CD14-positive monocyte (primary cell): ENCODE data around the gene MBP. TPM values are rescaled to one million over a fixed set of nuclear protein-coding genes. Genes with fewer than 3 reads are reported as not detected.

Experiments used
- DNase-seq, 3 donors: peaks; one replicate each; pipeline ENCODE4 v3.0.0-alpha.2; 2011 to 2022
- H2AFZ ChIP-seq: 2 replicates; pipeline ENCODE4 v1.6.0; 2012; ENCODE audit warnings: mild to moderate bottlenecking, low read depth, low read length, inconsistent platforms; ENCODE audit not compliant: insufficient read depth, poor library complexity, severe bottlenecking
- H3K27ac ChIP-seq, 2 donors: 1 replicate in 1 of 2; 2 replicates in 1 of 2; pipeline ENCODE4 v1.5.1; 2012 to 2013; ENCODE audit warnings: low read length in 2 of 2, control low read depth in 1 of 2, inconsistent platforms in 1 of 2, low read depth in 1 of 2, mild to moderate bottlenecking in 1 of 2
- H3K27me3 ChIP-seq, 2 donors: one replicate each; pipeline versions ENCODE4 v1.6.0 to v1.6.1; 2011 to 2013; ENCODE audit warnings: low read length in 2 of 2; ENCODE audit not compliant: control insufficient read depth in 2 of 2, insufficient read depth in 2 of 2
- H3K36me3 ChIP-seq, 2 donors: replicated peaks in 1 of 2; 1 replicate in 1 of 2; 2 replicates in 1 of 2; pipeline versions ENCODE4 v1.5.1 to v1.6.1; 2012 to 2013; ENCODE audit warnings: low read length in 2 of 2, control low read depth in 1 of 2, inconsistent platforms in 1 of 2, mild to moderate bottlenecking in 1 of 2; ENCODE audit not compliant: insufficient read depth in 2 of 2, control insufficient read depth in 1 of 2
- H3K4me1 ChIP-seq, 2 donors: 1 replicate in 1 of 2; 2 replicates in 1 of 2; pipeline versions ENCODE4 v1.5.1 to v1.6.1; 2012 to 2013; ENCODE audit warnings: low read length in 2 of 2, control low read depth in 1 of 2, inconsistent platforms in 1 of 2, mild to moderate bottlenecking in 1 of 2, moderate library complexity in 1 of 2; ENCODE audit not compliant: insufficient read depth in 2 of 2, control insufficient read depth in 1 of 2
- H3K4me2 ChIP-seq: replicated peaks from 2 replicates; pipeline ENCODE3; 2012; ENCODE audit warnings: low read length, moderate library complexity, mild to moderate bottlenecking; ENCODE audit not compliant: poor library complexity, severe bottlenecking; ENCODE audit errors: extremely low read depth
- H3K4me3 ChIP-seq, 3 experiments: fragments of 200-600 bp in 1 of 3; sonication (generic) in 1 of 3; replicated peaks in 1 of 3; 1 replicate in 2 of 3; 2 replicates in 1 of 3; pipeline ENCODE4 v1.5.1; 2011 to 2013; ENCODE audit warnings: low read length in 3 of 3, mild to moderate bottlenecking in 3 of 3, control low read depth in 2 of 3, low read depth in 2 of 3, inconsistent platforms in 1 of 3, moderate library complexity in 1 of 3
- H3K79me2 ChIP-seq: 2 replicates; pipeline ENCODE4 v1.6.0; 2012; ENCODE audit warnings: mild to moderate bottlenecking, control low read depth, inconsistent platforms, low read length, moderate library complexity; ENCODE audit not compliant: insufficient read depth
- H3K9ac ChIP-seq: 2 replicates; pipeline ENCODE4 v1.6.0; 2017; ENCODE audit warnings: low read length, mild to moderate bottlenecking; ENCODE audit not compliant: insufficient read depth, poor library complexity, severe bottlenecking
- H3K9me3 ChIP-seq, 2 donors: replicated peaks in 1 of 2; 1 replicate in 1 of 2; 2 replicates in 1 of 2; pipeline versions ENCODE4 v1.5.1 to v1.6.1; 2012 to 2013; ENCODE audit warnings: low read length in 2 of 2, control low read depth in 1 of 2; ENCODE audit not compliant: control insufficient read depth in 1 of 2, insufficient read depth in 1 of 2
- H4K20me1 ChIP-seq: 2 replicates; pipeline ENCODE4 v1.6.0; 2012; ENCODE audit warnings: mild to moderate bottlenecking, low read length, control low read depth, moderate library complexity; ENCODE audit not compliant: insufficient read depth
- H3K27ac Mint-ChIP-seq, 7 donors: one replicate each; pipeline ENCODE4 v1.8.0; 2020; ENCODE audit warnings: mild to moderate bottlenecking in 7 of 7, mixed read lengths in 7 of 7, moderate library complexity in 6 of 7, inconsistent platforms in 2 of 7
- H3K27me3 Mint-ChIP-seq, 3 donors: one replicate each; pipeline ENCODE4 v1.8.0; 2021 to 2022; ENCODE audit warnings: low read depth in 3 of 3, mild to moderate bottlenecking in 3 of 3, mixed read lengths in 3 of 3, moderate library complexity in 3 of 3, inconsistent platforms in 1 of 3
- H3K36me3 Mint-ChIP-seq, 2 donors: one replicate each; pipeline ENCODE4 v1.8.0; 2020; ENCODE audit warnings: mixed read lengths in 2 of 2, inconsistent platforms in 1 of 2, mild to moderate bottlenecking in 1 of 2
- H3K4me1 Mint-ChIP-seq: one replicate; pipeline ENCODE4 v1.8.0; 2020; ENCODE audit warnings: mild to moderate bottlenecking, mixed read lengths
- H3K4me3 Mint-ChIP-seq, 2 donors: one replicate each; pipeline ENCODE4 v1.8.0; 2020; ENCODE audit warnings: mild to moderate bottlenecking in 2 of 2, mixed read lengths in 2 of 2, moderate library complexity in 1 of 2
- H3K9me3 Mint-ChIP-seq, 7 donors: one replicate each; pipeline ENCODE4 v1.8.0; 2020 to 2022; ENCODE audit warnings: mixed read lengths in 7 of 7, mild to moderate bottlenecking in 6 of 7, moderate library complexity in 6 of 7, inconsistent platforms in 2 of 7
- CTCF ChIP-seq: fragments of 200-600 bp; IDR thresholded peaks from one replicate; pipeline ENCODE4 v1.8.0; 2022; ENCODE audit warnings: antibody characterized with exemption, mild to moderate bottlenecking
- WGBS: methylation state at CpG from one replicate; pipeline ENCODE4 v1.1.5; 2013; ENCODE audit warnings: missing lambda C conversion rate; ENCODE audit not compliant: insufficient coverage; 5-methylcytosine and 5-hydroxymethylcytosine counted together
- intact Hi-C, 2 donors: fragments of 100-400 bp; cut with micrococcal nuclease; formaldehyde crosslinking; loops; one replicate each; pipeline versions ENCODE4 v1.15.0 to v1.15.1; 2023
- polyA plus RNA-seq, 3 donors: library from polyadenylated mRNA; depleted of rRNA in 1 of 3; unstranded in 2 of 3; stranded (reverse) in 1 of 3; fragments of 300-500 nt in 2 of 3; fragments of >200 nt in 1 of 3; fragmentation: Illumina TruSeq in 2 of 3; gene quantifications; 1 replicate in 2 of 3; 2 replicates in 1 of 3; pipeline ENCODE4 v1.2.3, GENCODE V29; 2012 to 2021

MBP gene
- polyA plus RNA-seq, 3 donors, result 47.7 to 81.0 (median 50.4) TPM

- Mint-ChIP-seq H3K4me3 (no peak overlapping the region), H3K27ac (peak overlapping the region in 1 of 7 donors; percentile 23), H3K4me1 (peaks cover 9% of the 10 kb centered on the region), H3K9me3 (peaks cover 0 to 1% (median 0%) of the 10 kb centered on the region in 7 donors), H3K36me3 (peaks cover 56 to 59% of the 10 kb centered on the region in 2 donors), H3K27me3 (no peaks in the 10 kb centered on the region)
- H3K27me3 ChIP-seq, result no peaks in the 10 kb centered on the region
- intact Hi-C loops, result no loop called here
- no peak for TF ChIP-seq CTCF
- no peak overlapping the region for H3K4me2 ChIP-seq
- H3K4me3 ChIP-seq, result no peak overlapping the region
- WGBS, result no CpG with 5 or more reads among the region's 1 CpG
- H4K20me1 ChIP-seq, result no peaks in the 10 kb centered on the region
- H2AFZ ChIP-seq, result no peak overlapping the region
- no peak for DNase-seq
- peaks cover 30 to 61% of the 10 kb centered on the region in 2 donors for H3K36me3 ChIP-seq
- H3K4me1 ChIP-seq, result no peaks in the 10 kb centered on the region
- H3K9me3 ChIP-seq, result no peaks in the 10 kb centered on the region
- H3K79me2 ChIP-seq, result no peaks in the 10 kb centered on the region
- H3K9ac ChIP-seq, result no peak overlapping the region
- H3K27ac ChIP-seq, result no peak overlapping the region
These were observed 169.7 kb downstream of the MBP start for GRCh38 chr18:76962851-76963250.

- peaks cover 79 to 81% of the 10 kb centered on the region in 2 donors for H3K36me3 Mint-ChIP-seq
- Histone ChIP-seq H3K4me2 (no peak overlapping the region), H3K36me3 (peaks cover 51 to 72% of the 10 kb centered on the region in 2 donors), H3K79me2 (no peaks in the 10 kb centered on the region), H4K20me1 (no peaks in the 10 kb centered on the region), H2AFZ (no peak overlapping the region), H3K27me3 (no peaks in the 10 kb centered on the region), H3K4me1 (no peaks in the 10 kb centered on the region), H3K9me3 (no peaks in the 10 kb centered on the region), H3K9ac (no peak overlapping the region), H3K4me3 (no peak overlapping the region), H3K27ac (no peak overlapping the region)
- no peak for TF ChIP-seq CTCF
- no peak for DNase-seq
- no peak overlapping the region for H3K4me3 Mint-ChIP-seq
- intact Hi-C loops, result no loop called here
- 97% methylated on average over 16 of the region's 16 CpGs for WGBS
- peaks cover 9% of the 10 kb centered on the region for H3K4me1 Mint-ChIP-seq
- H3K27ac Mint-ChIP-seq, result no peak overlapping the region
- H3K27me3 Mint-ChIP-seq, result no peaks in the 10 kb centered on the region
- H3K9me3 Mint-ChIP-seq, result peaks cover 0 to 1% (median 0%) of the 10 kb centered on the region in 7 donors
These were observed 172.0 kb downstream of the MBP start for GRCh38 chr18:76960528-76961035.
